Choroid plexus epithelial cell (primary cell): Measurements from ENCODE around the gene B4GALNT1.
"Not testable (repeated sequence)": the region's sequence is repeated elsewhere in the genome, so short reads cannot be mapped to it uniquely, and the experiment has no call there.

Experiments
- DNase-seq: peaks from one replicate; pipeline ENCODE4 v3.0.0-alpha.2; 2010; ENCODE audit warnings: low read depth
- H3K4me3 ChIP-seq: 2 replicates; pipeline ENCODE4 v1.5.1; 2011; ENCODE audit warnings: low read depth, mild to moderate bottlenecking, control low read depth, low read length, moderate library complexity
- CTCF ChIP-seq: conservative IDR thresholded peaks from 2 replicates; pipeline ENCODE4 v1.5.1; 2011; ENCODE audit warnings: low read depth, mild to moderate bottlenecking, control low read depth, inconsistent platforms, low read length, moderate library complexity

B4GALNT1 gene

GRCh38 chr12:57632958-57633840 lies at the start of gene B4GALNT1:
Gene B4GALNT1, minus strand, starts transcription at chr12:57633201. Its CDS starts 1,069 bp downstream, at chr12:57632132.
- peak; percentile 54 for DNase-seq
- TF ChIP-seq CTCF: peak; percentile 77
- peak within 1 kb of the TSS; percentile 47 for H3K4me3 ChIP-seq

DNA sequence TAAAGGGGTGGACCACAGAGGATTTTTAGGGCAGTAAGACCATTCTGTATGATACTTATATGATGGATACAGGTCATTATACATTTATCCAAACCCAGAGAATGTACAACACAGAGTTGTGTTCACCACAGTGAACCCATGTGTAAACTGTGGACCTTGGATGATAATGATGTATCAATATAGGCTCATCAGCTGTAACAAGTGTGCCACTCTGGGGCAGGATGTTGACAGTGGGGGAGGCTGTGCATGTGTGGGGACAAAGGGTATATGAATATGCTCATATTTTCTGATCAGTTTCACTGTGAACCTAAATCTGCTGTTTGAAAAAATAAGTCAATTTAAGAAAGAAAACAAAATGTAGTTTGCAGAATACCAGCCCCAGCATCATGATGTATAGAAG lies 46.7 kb upstream of the B4GALNT1 start:
- no peak for DNase-seq
- H3K4me3 ChIP-seq: no peak overlapping the region
- no peak for TF ChIP-seq CTCF

DNA sequence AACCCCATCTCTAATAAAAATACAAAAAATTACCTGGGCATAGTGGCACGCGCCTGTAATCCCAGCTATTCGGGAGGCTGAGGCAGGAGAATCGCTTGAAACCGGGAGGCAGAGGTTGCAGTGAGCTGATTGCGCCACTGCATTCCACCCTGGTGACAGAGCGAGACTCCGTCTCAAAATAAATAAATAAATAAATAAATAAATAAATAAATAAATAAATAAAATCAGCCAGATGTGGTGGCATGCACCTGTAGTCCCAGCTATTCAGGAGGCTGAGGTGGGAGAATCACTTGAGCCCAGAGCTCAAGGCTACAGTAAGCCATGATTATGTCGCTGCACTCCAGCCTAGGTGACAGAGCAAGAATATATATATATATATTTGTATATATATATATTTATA lies 44.9 kb upstream of the B4GALNT1 start:
- not testable (repeated sequence) for H3K4me3 ChIP-seq, DNase-seq

DNA sequence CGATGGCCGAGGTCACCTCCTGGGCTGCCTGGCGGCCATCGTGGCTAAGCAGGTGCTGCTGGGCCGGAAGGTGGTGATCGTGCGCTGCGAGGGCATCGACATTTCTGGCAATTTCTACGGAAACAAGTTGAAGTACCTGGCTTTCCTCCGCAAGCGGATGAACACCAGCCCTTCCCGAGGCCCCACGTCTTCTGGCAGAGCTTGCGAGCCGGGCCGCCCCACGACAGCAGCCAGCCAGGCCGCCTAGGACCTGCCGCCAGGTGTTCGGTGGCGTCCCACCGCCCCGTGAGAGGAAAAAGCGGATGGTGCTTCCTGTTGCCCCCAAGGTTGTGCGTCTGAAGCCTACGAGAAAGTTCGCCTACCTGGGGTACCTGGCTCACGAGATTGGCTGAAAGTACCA lies 41.7 kb upstream of the B4GALNT1 start:
- H3K4me3 ChIP-seq: no peak overlapping the region
- DNase-seq: no peak
- no peak for TF ChIP-seq CTCF

DNA sequence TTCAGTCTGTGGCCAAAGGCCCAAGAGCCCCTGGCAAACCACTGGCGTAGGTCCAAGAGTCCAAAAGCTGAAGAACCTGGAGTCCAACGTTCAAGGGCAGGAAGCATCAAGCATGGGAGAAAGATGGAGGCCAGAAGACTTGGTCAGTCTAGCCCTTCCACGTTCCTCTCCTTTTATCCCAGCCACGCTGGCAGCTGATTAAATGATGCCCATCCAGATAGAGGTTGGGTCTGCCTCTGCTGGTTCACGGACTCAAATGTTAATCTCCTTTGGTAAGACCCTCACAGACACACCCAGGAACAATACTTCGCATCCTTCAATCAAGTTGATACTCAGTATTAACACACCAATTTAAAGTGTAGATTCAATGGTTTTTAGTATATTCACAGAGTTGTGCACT lies 39.8 kb upstream of the B4GALNT1 start:
- TF ChIP-seq CTCF: no peak
- no peak overlapping the region for H3K4me3 ChIP-seq
- no peak for DNase-seq

- not testable (repeated sequence) for DNase-seq, H3K4me3 ChIP-seq
Observed at GRCh38 chr12:57671811-57672210, 38.8 kb upstream of the B4GALNT1 start.

DNA sequence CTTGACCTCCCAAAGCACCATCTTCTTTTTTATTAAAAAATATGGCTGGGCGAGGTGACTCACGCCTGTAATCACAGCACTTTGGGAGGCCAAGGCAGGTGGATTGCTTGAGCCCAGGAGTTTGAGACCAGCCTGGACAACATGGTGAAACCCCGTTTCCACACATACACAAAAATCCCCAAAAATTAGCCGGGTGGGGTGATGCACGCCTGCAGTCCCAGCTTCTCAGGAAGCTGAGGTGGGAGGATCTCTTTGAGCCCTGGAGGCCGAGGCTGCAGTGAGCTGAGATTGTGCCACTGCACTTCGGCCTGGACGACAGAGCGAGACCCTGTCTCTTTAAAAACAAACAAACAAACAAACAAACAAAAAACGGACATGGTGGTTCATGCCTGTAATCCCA lies 36.7 kb upstream of the B4GALNT1 start:
- not testable (repeated sequence) for H3K4me3 ChIP-seq, DNase-seq

DNA sequence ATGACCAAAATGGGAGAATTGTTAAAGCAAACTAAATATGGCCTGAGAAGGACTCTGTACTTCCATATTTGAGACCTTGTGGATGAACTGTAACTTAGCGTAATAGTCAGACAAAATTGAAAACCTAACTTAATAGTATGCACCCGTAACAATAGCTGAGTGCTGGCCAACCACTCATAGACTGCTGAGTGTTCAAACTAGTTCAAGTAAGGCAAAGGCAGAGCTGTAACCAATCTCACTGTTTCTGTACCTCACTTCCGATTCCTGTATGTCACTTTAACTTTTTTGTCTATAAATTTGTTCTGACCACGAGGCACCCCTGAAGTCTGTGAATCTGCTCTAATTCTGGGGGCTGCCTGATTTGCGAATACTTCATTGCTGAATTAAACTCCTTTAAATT lies 33.9 kb upstream of the B4GALNT1 start:
- no peak for TF ChIP-seq CTCF
- DNase-seq: no peak
- H3K4me3 ChIP-seq: no peak overlapping the region

DNA sequence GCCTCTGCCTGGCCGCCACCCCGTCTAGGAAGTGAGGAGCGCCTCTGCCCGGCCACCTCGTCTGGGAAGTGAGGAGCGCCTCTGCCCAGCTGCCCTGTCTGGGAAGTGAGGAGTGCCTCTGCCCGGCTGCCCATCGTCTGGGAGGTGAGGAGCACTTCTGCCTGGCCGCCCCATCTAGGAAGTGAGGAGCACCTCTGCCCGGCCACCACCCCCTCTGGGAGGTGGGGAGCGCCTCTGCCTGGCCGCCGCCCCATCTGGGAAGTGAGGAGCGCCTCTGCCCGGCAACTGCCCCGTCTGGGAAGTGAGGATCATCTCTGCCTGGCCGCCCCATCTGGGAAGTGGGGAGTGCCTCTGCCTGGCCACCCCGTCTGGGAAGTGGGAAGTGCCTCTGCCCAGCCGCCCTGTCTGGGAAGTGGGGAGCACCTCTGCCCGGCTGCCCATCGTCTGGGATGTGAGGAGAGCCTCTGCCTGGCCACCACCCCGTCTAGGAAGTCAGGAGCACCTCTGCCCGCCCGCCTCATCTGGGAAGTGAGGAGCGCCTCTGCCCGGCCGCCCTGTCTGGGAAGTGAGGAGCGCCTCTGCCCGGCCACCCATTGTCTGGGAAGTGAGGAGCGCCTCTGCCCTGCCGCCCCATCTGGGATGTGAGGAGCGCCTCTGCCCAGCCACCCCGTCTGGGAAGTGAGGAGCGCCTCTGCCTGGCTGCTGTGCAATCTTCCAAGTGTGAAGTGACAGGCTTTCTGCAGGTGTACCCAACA lies 32.2 kb upstream of the B4GALNT1 start:
- H3K4me3 ChIP-seq, DNase-seq: not testable (repeated sequence)
